ENCODE results near the gene TPRN. TPM values are rescaled to one million over a fixed set of nuclear protein-coding genes. Genes with fewer than 3 reads are reported as not detected.

Gene TPRN
- total and polyA plus RNA-seq, 2 donors (not counting 3 experiments of a cell fraction or from before 2014, with no cell fraction given) = 4.3 to 12.4 TPM

GRCh38 chr9:137188086-137188489 is 12.5 kb downstream of the TPRN start:
- Histone ChIP-seq H3K4me1 (ENCODE audit: control insufficient read depth, extremely low read depth, insufficient read depth, low read length) (peaks cover 17% of the 10 kb centered on the region), H3K4me3 (replicated peaks in 1 of 3; ENCODE audit: insufficient read depth in 1 of 3, low read depth in 1 of 3, low read length in 3 of 3) (peak overlapping the region; percentile 57 to 86 (median 64)), H2AFZ (ENCODE audit: low read depth, low read length) (peak overlapping the region; percentile 73), H3K79me2 (ENCODE audit: control insufficient read depth, insufficient read depth, low read length) (peaks cover 33% of the 10 kb centered on the region), H3K9ac (replicated peaks; ENCODE audit: extremely low read depth, insufficient read depth, low read length) (peak overlapping the region; percentile 61), H3K27me3 (ENCODE audit: control insufficient read depth in 2 of 2, insufficient read depth in 2 of 2, low read length in 2 of 2) (no peaks in the 10 kb centered on the region), H3K9me1 (replicated peaks; ENCODE audit: control insufficient read depth, extremely low read depth, insufficient read depth, low read length) (no peaks in the 10 kb centered on the region), H4K20me1 (replicated peaks; ENCODE audit: control insufficient read depth, extremely low read depth, insufficient read depth, low read length) (no peaks in the 10 kb centered on the region), H3K36me3 (ENCODE audit: control insufficient read depth in 2 of 2, extremely low read depth in 1 of 2, insufficient read depth in 2 of 2, low read length in 2 of 2) (peaks cover 0 to 37% of the 10 kb centered on the region in 2 experiments), H3K9me3 (replicated peaks; ENCODE audit: control insufficient read depth, insufficient read depth, low read length) (no peaks in the 10 kb centered on the region), H3K4me2 (ENCODE audit: insufficient read depth, low read length) (peak overlapping the region; percentile 62), H3K27ac (ENCODE audit: insufficient read depth, low read depth, low read length) (no peak overlapping the region)
- intact Hi-C loops (cut with micrococcal nuclease) = loop anchor here (2.0 kb wide), 1 partner anchor 17 kb away; the partner anchor contains the start of genes NDOR1 and TMEM203
- dilution Hi-C loops (cut with MboI; ENCODE audit: extremely low pct_ligation_motif_present, low sequenced_read_pairs) = no loop called here
- TSS peak; percentile 66 for BruUV-seq (replicated peaks)
- DNase-seq (ENCODE audit: low read depth, low spot score) = no peak
- ChIA-PET CTCF (interaction anchor here (0.9 to 3.1 kb wide), 8 partner anchors 11 to 159 kb away, joined by 3 to 30 read pairs (median 4); partner anchors contain the start of gene RNF224), POLR2A (interaction anchor here (1.3 kb wide), 1 partner anchor 52 kb away, joined by 7 read pairs; no protein-coding TSS in a partner anchor)
- FAIRE-seq = no peak
- TF ChIP-seq EZH2 (IDR thresholded peaks at IDR 0.05; ENCODE audit: borderline replicate concordance, low read depth, low read length, severe bottlenecking) = no peak
- no peak for TF ChIP-seq POLR2AphosphoS5 (IDR thresholded peaks at IDR 0.05; ENCODE audit: insufficient read depth, low read depth, low read length)
- TF ChIP-seq GATA2 (IDR thresholded peaks at IDR 0.05; ENCODE audit: insufficient read depth, insufficient read length, low read depth, low read length) = no peak
- no peak for TF ChIP-seq POLR2A (IDR thresholded peaks at IDR 0.05; ENCODE audit: low read depth, low read length)
- no peak for TF ChIP-seq JUN (IDR thresholded peaks at IDR 0.05; ENCODE audit: borderline replicate concordance, insufficient read depth, insufficient read length, low read depth)
- TF ChIP-seq FOS (IDR thresholded peaks at IDR 0.05; ENCODE audit: borderline replicate concordance, insufficient read depth, low read length) = no peak
- TF ChIP-seq MYC (IDR thresholded peaks at IDR 0.05; ENCODE audit: low read depth, low read length) = no peak
- TF ChIP-seq, protein P1, sequence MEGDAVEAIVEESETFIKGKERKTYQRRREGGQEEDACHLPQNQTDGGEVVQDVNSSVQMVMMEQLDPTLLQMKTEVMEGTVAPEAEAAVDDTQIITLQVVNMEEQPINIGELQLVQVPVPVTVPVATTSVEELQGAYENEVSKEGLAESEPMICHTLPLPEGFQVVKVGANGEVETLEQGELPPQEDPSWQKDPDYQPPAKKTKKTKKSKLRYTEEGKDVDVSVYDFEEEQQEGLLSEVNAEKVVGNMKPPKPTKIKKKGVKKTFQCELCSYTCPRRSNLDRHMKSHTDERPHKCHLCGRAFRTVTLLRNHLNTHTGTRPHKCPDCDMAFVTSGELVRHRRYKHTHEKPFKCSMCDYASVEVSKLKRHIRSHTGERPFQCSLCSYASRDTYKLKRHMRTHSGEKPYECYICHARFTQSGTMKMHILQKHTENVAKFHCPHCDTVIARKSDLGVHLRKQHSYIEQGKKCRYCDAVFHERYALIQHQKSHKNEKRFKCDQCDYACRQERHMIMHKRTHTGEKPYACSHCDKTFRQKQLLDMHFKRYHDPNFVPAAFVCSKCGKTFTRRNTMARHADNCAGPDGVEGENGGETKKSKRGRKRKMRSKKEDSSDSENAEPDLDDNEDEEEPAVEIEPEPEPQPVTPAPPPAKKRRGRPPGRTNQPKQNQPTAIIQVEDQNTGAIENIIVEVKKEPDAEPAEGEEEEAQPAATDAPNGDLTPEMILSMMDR (IDR thresholded peaks at IDR 0.05; ENCODE audit: extremely low read depth in 1 of 2, insufficient read depth in 1 of 2, low read depth in 1 of 2, low read length in 2 of 2) = no peak
- no peak for TF ChIP-seq MAX (IDR thresholded peaks at IDR 0.05; ENCODE audit: insufficient read depth, insufficient read length)
